Suppressor macrophage treated with lipopolysaccharide for 4 hours (primary cell): ENCODE results near the gene CDH15.
"Not testable (repeated sequence)": the region's sequence is repeated elsewhere in the genome, so short reads cannot be mapped to it uniquely, and the experiment has no call there.

Source experiments
- DNase-seq: peaks from one replicate; pipeline ENCODE4 v3.0.0-alpha.2; 2020

The CDH15 gene

GRCh38 chr16:89174877-89175276, 3.3 kb downstream of the CDH15 start:
- DNase-seq: no peak

GRCh38 chr16:89175280-89176146, 4.0 kb downstream of the CDH15 start:
- no peak for DNase-seq

- no peak for DNase-seq
Observed at GRCh38 chr16:89176147-89176690, 4.7 kb downstream of the CDH15 start.

- DNase-seq: no peak
Observed at GRCh38 chr16:89176717-89177116, 5.2 kb downstream of the CDH15 start.

- no peak for DNase-seq
Observed at GRCh38 chr16:89177501-89177900, 6.0 kb downstream of the CDH15 start.

GRCh38 chr16:89178453-89179147, 7.1 kb downstream of the CDH15 start:
- DNase-seq: no peak

- DNase-seq: no peak
Observed at GRCh38 chr16:89179148-89179484, 7.6 kb downstream of the CDH15 start.

GRCh38 chr16:89179656-89180315, 8.2 kb downstream of the CDH15 start:
- DNase-seq: no peak

GRCh38 chr16:89183463-89183862, 11.9 kb downstream of the CDH15 start:
- DNase-seq: no peak

- DNase-seq: no peak
Observed at GRCh38 chr16:89183975-89184676, 12.6 kb downstream of the CDH15 start.

- DNase-seq: no peak
Observed at GRCh38 chr16:89184677-89184932, 13.1 kb downstream of the CDH15 start.

GRCh38 chr16:89184933-89185794, 13.6 kb downstream of the CDH15 start:
- no peak for DNase-seq

- DNase-seq: not testable (repeated sequence)
Observed at GRCh38 chr16:89185887-89186592, 14.5 kb downstream of the CDH15 start.

GRCh38 chr16:89186593-89187031, 15.1 kb downstream of the CDH15 start:
- DNase-seq: not testable (repeated sequence)

GRCh38 chr16:89187032-89187769, 15.7 kb downstream of the CDH15 start:
- peak; percentile 35 for DNase-seq

GRCh38 chr16:89187770-89188392, 16.3 kb downstream of the CDH15 start:
- DNase-seq: no peak

- DNase-seq: not testable (repeated sequence)
Observed at GRCh38 chr16:89188471-89189357, 17.2 kb downstream of the CDH15 start.

GRCh38 chr16:89189358-89190025, 17.9 kb downstream of the CDH15 start:
- no peak for DNase-seq
